Measurements from ENCODE around the gene PRRG1.
"Not testable (repeated sequence)": the region's sequence is repeated elsewhere in the genome, so short reads cannot be mapped to it uniquely, and the experiment has no call there.

PRRG1 gene

GRCh38 chrX:37474478-37474877, 125.3 kb downstream of the PRRG1 start:
- no peak for DNase-seq

- no peak for DNase-seq
These were observed 127.5 kb downstream of the PRRG1 start for GRCh38 chrX:37476571-37477170.

- DNase-seq, result not testable (repeated sequence)
These were observed 135.2 kb downstream of the PRRG1 start for GRCh38 chrX:37484335-37484734.

- no peak for DNase-seq
These were observed 136.3 kb downstream of the PRRG1 start for GRCh38 chrX:37485429-37485828.

- DNase-seq, result no peak
These were observed 138.1 kb downstream of the PRRG1 start for GRCh38 chrX:37487271-37487670.

GRCh38 chrX:37488323-37488722, 139.2 kb downstream of the PRRG1 start:
- no peak for DNase-seq

GRCh38 chrX:37491686-37492085, 142.5 kb downstream of the PRRG1 start:
- no peak for DNase-seq

GRCh38 chrX:37495760-37496159, 146.6 kb downstream of the PRRG1 start:
- DNase-seq, result not testable (repeated sequence)

GRCh38 chrX:37497126-37497525, 148.0 kb downstream of the PRRG1 start:
- not testable (repeated sequence) for DNase-seq

GRCh38 chrX:37498323-37498722, 149.2 kb downstream of the PRRG1 start:
- DNase-seq, result not testable (repeated sequence)

GRCh38 chrX:37499649-37500048, 150.5 kb downstream of the PRRG1 start:
- DNase-seq, result not testable (repeated sequence)

GRCh38 chrX:37504991-37505390, 155.8 kb downstream of the PRRG1 start:
- no peak for DNase-seq

Measured in C1 segment of cervical spinal cord (tissue), 14 donors.